Left cardiac atrium (tissue), 4 donors: Measurements from ENCODE around the gene PLA2G4A. TPM values are rescaled to one million over a fixed set of nuclear protein-coding genes. Genes with fewer than 3 reads are reported as not detected.

Source experiments
- ATAC-seq, 2 donors: fragments of 200-7000 bp; cut with Tn5 transposase; one replicate each; pipeline ENCODE4 v1.9.1; 2020; ENCODE audit warnings: mild to moderate bottlenecking in 2 of 2, moderate library complexity in 2 of 2
- DNase-seq: peaks from one replicate; pipeline ENCODE4 v3.0.0-alpha.2; 2020
- intact Hi-C, 2 donors: fragments of 100-400 bp; cut with DNase I; formaldehyde crosslinking; loops; one replicate each; pipeline versions ENCODE4 v1.14.1 to v1.15.1; 2022 to 2023
- total RNA-seq, 2 donors: library from RNA; stranded (reverse); fragmentation: NEBNext Ultra II Directional; extraction: Animal tissue kit (Norgen Biotek cat#: 25700); gene quantifications; one replicate each; pipeline ENCODE4 v1.2.1, GENCODE V29; 2021
- donor health status: DM: no; HTN: yes; CAD: no.
- donor health status: DM: no; HTN: yes; CAD: no; lungs with severe emphysema.
- donor health status: DM: yes; HTN: yes; CAD: no.
- donor health status: Dilated cardiomyopathy.

Gene PLA2G4A
- total RNA-seq, 2 donors from 2014 or later, result 6.7 to 7.8 TPM

GRCh38 chr1:186865253-186865652 is 36.5 kb downstream of the PLA2G4A start:
- intact Hi-C loops, result no loop called here
- no peak for ATAC-seq
- no peak for DNase-seq

GRCh38 chr1:186865857-186866256 is 37.1 kb downstream of the PLA2G4A start:
- no peak for DNase-seq
- intact Hi-C loops, result no loop called here
- ATAC-seq, result no peak

- intact Hi-C loops, result no loop called here
- ATAC-seq (no peak), DNase-seq (no peak)
Observed at GRCh38 chr1:186869526-186870228, 40.9 kb downstream of the PLA2G4A start.

GRCh38 chr1:186871784-186872183 is 43.0 kb downstream of the PLA2G4A start:
- intact Hi-C loops, result no loop called here
- DNase-seq (no peak), ATAC-seq (no peak)

- no peak for ATAC-seq
- no peak for DNase-seq
- intact Hi-C loops, result no loop called here
Observed at GRCh38 chr1:186872291-186872690, 43.5 kb downstream of the PLA2G4A start.

- peak in 1 of 2 donors; percentile 56 for ATAC-seq
- intact Hi-C loops, result no loop called here
- no peak for DNase-seq
Observed at GRCh38 chr1:186873687-186874086, 44.9 kb downstream of the PLA2G4A start.

- peak in 1 of 2 donors; percentile 38 for ATAC-seq
- DNase-seq, result no peak
- intact Hi-C loops, result no loop called here
Observed at GRCh38 chr1:186875896-186876835, 47.4 kb downstream of the PLA2G4A start.

GRCh38 chr1:186878356-186878755 is 49.6 kb downstream of the PLA2G4A start:
- peak in 1 of 2 donors; percentile 75 for ATAC-seq
- intact Hi-C loops, result no loop called here

GRCh38 chr1:186880982-186881381 is 52.2 kb downstream of the PLA2G4A start:
- intact Hi-C loops, result no loop called here

More at GRCh38 chr1:186878356-186878755, 49.6 kb downstream of the PLA2G4A start:
- DNase-seq, result no peak

GRCh38 chr1:186882372-186883134 is 53.8 kb downstream of the PLA2G4A start:
- ATAC-seq (no peak), DNase-seq (no peak)
- intact Hi-C loops, result no loop called here

More at GRCh38 chr1:186880982-186881381, 52.2 kb downstream of the PLA2G4A start:
- DNase-seq (no peak), ATAC-seq (no peak)

GRCh38 chr1:186884251-186884650 is 55.5 kb downstream of the PLA2G4A start:
- intact Hi-C loops, result no loop called here
- DNase-seq (no peak), ATAC-seq (peak in 1 of 2 donors; percentile 42)

- DNase-seq, result no peak
- no peak for ATAC-seq
- intact Hi-C loops, result no loop called here
Observed at GRCh38 chr1:186887203-186887602, 58.5 kb downstream of the PLA2G4A start.

GRCh38 chr1:186888367-186888766 is 59.6 kb downstream of the PLA2G4A start:
- ATAC-seq (no peak), DNase-seq (no peak)
- intact Hi-C loops, result no loop called here

- ATAC-seq (peak in 1 of 2 donors; percentile 23), DNase-seq (no peak)
- intact Hi-C loops, result no loop called here
Observed at GRCh38 chr1:186892936-186893335, 64.2 kb downstream of the PLA2G4A start.

- DNase-seq (no peak), ATAC-seq (peak in 1 of 2 donors; percentile 19)
- intact Hi-C loops, result no loop called here
Observed at GRCh38 chr1:186894415-186894814, 65.7 kb downstream of the PLA2G4A start.

GRCh38 chr1:186896211-186896610 is 67.5 kb downstream of the PLA2G4A start:
- DNase-seq (no peak), ATAC-seq (peak; percentile 59 to 70)
- intact Hi-C loops, result no loop called here

GRCh38 chr1:186897008-186897407 is 68.3 kb downstream of the PLA2G4A start:
- peak; percentile 19 to 55 for ATAC-seq
- intact Hi-C loops, result no loop called here
- DNase-seq, result no peak

- ATAC-seq (no peak), DNase-seq (no peak)
- intact Hi-C loops, result no loop called here
Observed at GRCh38 chr1:186899577-186899976, 70.8 kb downstream of the PLA2G4A start.

GRCh38 chr1:186899977-186900376 is 71.2 kb downstream of the PLA2G4A start:
- DNase-seq, result no peak
- intact Hi-C loops, result no loop called here
- ATAC-seq, result peak in 1 of 2 donors; percentile 61
